Measurements from ENCODE around the gene CLASP1. TPM values are rescaled to one million over a fixed set of nuclear protein-coding genes. Genes with fewer than 3 reads are reported as not detected.
"Not testable (repeated sequence)": the region's sequence is repeated elsewhere in the genome, so short reads cannot be mapped to it uniquely, and the experiment has no call there.

CLASP1 gene
- total RNA-seq, 1 donor from 2014 or later = 95.1 TPM

DNA sequence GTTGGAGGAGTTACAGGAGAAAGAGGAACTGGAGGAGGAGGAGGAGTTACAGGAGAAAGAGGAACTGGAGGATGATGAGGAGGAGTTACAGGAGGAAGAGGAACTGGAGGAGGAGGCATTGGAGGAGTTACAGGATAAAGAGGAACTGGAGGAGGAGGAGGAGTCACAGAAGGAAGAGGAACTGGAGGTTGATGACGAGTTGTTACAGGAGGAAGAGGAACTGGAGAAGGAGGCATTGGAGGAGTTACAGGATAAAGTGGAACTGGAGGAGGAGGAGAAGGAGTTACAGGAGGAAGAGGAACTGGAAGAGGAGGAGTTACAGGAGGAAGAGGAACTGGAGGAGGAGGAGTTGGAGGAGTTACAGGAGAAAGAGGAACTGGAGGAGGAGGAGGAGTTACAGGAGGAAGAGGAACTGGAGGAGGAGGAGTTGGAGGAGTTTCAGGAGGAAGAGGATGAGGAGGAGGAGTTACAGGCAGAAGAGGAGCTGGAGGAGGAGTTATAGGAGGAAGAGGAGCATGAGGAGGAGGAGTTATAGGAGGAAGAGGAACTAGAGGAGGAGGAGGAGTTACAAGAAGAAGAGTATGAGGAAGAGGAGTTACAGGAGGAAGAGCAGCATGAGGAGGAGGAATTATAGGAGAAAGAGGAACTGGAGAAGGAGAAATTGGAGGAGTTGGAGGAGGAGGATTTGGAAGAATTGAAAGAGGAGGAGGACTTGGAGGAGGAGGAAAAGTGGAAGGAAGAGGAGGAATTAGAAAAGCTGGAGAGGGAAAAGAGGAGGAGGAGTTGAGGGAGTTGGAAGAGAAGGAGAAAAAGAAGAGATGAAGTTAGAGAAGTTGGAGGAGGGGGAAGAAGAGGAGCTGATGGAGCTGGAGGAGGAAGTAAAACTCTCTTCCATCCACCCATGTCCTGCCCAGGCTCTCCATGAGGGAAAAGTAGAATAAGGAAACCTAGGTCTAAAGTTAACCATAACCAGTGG lies 37.2 kb downstream of the CLASP1 start:
- H3K4me3 Mint-ChIP-seq (ENCODE audit: unreplicated experiment) = no peak overlapping the region
- H3K36me3 Mint-ChIP-seq (ENCODE audit: low read depth, unreplicated experiment) = peaks cover 6% of the 10 kb centered on the region
- H3K4me1 Mint-ChIP-seq (ENCODE audit: unreplicated experiment) = peaks cover 30% of the 10 kb centered on the region
- no peak for DNase-seq (ENCODE audit: low spot score)
- H3K9me3 Mint-ChIP-seq (ENCODE audit: unreplicated experiment) = no peaks in the 10 kb centered on the region
- H3K27me3 Mint-ChIP-seq (ENCODE audit: unreplicated experiment) = peaks cover 2% of the 10 kb centered on the region
- H3K27ac Mint-ChIP-seq (ENCODE audit: unreplicated experiment) = no peak overlapping the region
- TF ChIP-seq, protein P1, sequence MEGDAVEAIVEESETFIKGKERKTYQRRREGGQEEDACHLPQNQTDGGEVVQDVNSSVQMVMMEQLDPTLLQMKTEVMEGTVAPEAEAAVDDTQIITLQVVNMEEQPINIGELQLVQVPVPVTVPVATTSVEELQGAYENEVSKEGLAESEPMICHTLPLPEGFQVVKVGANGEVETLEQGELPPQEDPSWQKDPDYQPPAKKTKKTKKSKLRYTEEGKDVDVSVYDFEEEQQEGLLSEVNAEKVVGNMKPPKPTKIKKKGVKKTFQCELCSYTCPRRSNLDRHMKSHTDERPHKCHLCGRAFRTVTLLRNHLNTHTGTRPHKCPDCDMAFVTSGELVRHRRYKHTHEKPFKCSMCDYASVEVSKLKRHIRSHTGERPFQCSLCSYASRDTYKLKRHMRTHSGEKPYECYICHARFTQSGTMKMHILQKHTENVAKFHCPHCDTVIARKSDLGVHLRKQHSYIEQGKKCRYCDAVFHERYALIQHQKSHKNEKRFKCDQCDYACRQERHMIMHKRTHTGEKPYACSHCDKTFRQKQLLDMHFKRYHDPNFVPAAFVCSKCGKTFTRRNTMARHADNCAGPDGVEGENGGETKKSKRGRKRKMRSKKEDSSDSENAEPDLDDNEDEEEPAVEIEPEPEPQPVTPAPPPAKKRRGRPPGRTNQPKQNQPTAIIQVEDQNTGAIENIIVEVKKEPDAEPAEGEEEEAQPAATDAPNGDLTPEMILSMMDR (IDR thresholded peaks at IDR 0.05; ENCODE audit: unreplicated experiment) = no peak

DNA sequence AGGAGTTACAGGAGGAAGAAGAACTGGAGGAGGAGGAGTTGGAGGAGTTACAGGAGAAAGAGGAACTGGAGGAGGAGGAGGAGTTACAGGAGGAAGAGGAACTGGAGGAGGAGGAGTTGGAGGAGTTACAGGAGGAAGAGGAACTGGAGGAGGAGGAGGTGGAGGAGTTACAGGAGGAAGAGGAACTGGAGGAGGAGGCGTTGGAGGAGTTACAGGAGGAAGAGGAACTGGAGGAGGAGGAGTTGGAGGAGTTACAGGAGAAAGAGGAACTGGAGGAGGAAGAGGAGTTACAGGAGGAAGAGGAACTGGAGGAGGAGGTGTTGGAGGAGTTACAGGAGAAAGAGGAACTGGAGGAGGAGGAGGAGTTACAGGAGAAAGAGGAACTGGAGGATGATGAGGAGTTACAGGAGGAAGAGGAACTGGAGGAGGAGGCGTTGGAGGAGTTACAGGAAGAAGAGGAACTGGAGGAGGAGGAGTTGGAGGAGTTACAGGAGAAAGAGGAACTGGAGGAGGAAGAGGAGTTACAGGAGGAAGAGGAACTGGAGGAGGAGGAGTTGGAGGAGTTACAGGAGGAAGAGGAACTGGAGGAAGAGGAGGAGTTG lies 38.1 kb downstream of the CLASP1 start:
- peaks cover 32% of the 10 kb centered on the region for H3K4me1 Mint-ChIP-seq (ENCODE audit: unreplicated experiment)
- H3K9me3 Mint-ChIP-seq (ENCODE audit: unreplicated experiment); H3K27me3 Mint-ChIP-seq (ENCODE audit: unreplicated experiment); H3K36me3 Mint-ChIP-seq (ENCODE audit: low read depth, unreplicated experiment); DNase-seq (ENCODE audit: low spot score); H3K27ac Mint-ChIP-seq (ENCODE audit: unreplicated experiment); H3K4me3 Mint-ChIP-seq (ENCODE audit: unreplicated experiment): not testable (repeated sequence)

DNA sequence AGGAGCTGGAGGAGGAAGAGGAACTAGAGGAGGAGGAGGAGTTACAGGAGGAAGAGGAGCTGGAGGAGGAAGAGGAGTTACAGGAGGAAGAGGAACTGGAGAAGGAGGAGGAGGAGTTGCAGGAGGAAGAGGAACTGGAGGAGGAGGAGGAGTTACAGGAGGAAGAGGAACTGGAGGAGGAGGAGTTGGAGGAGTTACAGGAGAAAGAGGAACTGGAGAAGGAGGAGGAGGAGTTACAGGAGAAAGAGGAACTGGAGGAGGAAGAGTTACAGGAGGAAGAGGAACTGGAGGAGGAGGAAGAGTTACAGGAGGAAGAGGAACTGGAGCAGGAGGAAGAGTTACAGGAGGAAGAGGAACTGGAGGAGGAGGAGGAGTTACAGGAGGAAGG lies 38.8 kb downstream of the CLASP1 start:
- H3K27ac Mint-ChIP-seq (ENCODE audit: unreplicated experiment); H3K36me3 Mint-ChIP-seq (ENCODE audit: low read depth, unreplicated experiment); H3K4me3 Mint-ChIP-seq (ENCODE audit: unreplicated experiment): not testable (repeated sequence)

DNA sequence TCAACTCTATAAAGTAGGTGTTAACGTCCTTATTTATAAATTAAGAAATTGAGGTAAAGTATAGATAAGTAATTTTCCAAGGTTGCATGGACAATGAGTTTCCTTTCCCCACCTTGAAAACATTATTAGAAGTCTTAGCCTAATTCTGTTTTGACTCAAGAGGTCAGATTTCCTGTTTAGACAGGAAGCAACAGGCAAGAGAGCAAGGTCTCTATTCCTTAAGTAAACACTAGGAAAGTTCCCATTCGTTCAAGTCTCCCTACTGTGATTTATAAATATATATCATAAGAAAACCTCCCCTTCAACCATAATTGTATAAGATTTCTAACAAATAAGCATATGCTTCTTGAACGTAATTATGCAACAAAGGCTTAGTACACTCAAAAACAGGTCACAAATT lies 40.3 kb downstream of the CLASP1 start:
- Mint-ChIP-seq H3K36me3 (ENCODE audit: low read depth, unreplicated experiment) (peaks cover 10% of the 10 kb centered on the region), H3K4me3 (ENCODE audit: unreplicated experiment) (peak overlapping the region; percentile 38), H3K9me3 (ENCODE audit: unreplicated experiment) (no peaks in the 10 kb centered on the region), H3K27ac (ENCODE audit: unreplicated experiment) (peak overlapping the region; percentile 67), H3K4me1 (ENCODE audit: unreplicated experiment) (peaks cover 35% of the 10 kb centered on the region), H3K27me3 (ENCODE audit: unreplicated experiment) (peaks cover 2% of the 10 kb centered on the region)
- DNase-seq (ENCODE audit: low spot score) = no peak
- TF ChIP-seq, protein P1 (IDR thresholded peaks at IDR 0.05; ENCODE audit: unreplicated experiment) = no peak

More for the DNA sequence above, 38.8 kb downstream of the CLASP1 start:
- DNase-seq (ENCODE audit: low spot score); H3K27me3 Mint-ChIP-seq (ENCODE audit: unreplicated experiment); H3K9me3 Mint-ChIP-seq (ENCODE audit: unreplicated experiment): not testable (repeated sequence)
- peaks cover 32% of the 10 kb centered on the region for H3K4me1 Mint-ChIP-seq (ENCODE audit: unreplicated experiment)

DNA sequence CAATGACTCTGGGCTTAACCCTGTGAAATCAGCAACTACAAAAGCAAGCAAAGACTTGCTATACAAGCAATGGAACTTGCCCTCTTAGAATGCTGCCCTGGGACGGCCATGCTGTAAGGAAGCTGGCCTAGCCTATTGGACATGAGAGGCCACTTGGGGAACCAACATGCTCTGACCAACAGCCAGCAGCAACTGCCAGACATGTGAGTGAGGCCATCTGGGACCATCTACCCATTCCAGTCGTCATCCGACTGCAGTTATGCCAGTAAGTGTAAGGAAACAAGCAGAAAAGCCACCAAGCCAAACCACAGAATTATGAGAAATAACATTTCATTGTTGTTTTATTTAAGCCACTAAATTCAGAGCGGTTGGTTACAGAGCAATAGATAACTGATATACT lies 40.9 kb downstream of the CLASP1 start:
- no peak for DNase-seq (ENCODE audit: low spot score)
- peaks cover 10% of the 10 kb centered on the region for H3K36me3 Mint-ChIP-seq (ENCODE audit: low read depth, unreplicated experiment)
- TF ChIP-seq, protein P1 (IDR thresholded peaks at IDR 0.05; ENCODE audit: unreplicated experiment) = no peak
- H3K27ac Mint-ChIP-seq (ENCODE audit: unreplicated experiment) = no peak overlapping the region
- H3K9me3 Mint-ChIP-seq (ENCODE audit: unreplicated experiment) = no peaks in the 10 kb centered on the region
- H3K4me3 Mint-ChIP-seq (ENCODE audit: unreplicated experiment) = no peak overlapping the region
- peaks cover 29% of the 10 kb centered on the region for H3K4me1 Mint-ChIP-seq (ENCODE audit: unreplicated experiment)
- peaks cover 2% of the 10 kb centered on the region for H3K27me3 Mint-ChIP-seq (ENCODE audit: unreplicated experiment)
